K562 (cell line): ENCODE results near the gene INS. TPM values are rescaled to one million over a fixed set of nuclear protein-coding genes. Genes with fewer than 3 reads are reported as not detected.

Source experiments
- ATAC-seq: fragments of 200-7000 bp; cut with Tn5 transposase; 3 replicates; pipeline ENCODE4 v1.9.1; 2020; ENCODE audit warnings: moderate library complexity
- BruUV-seq: library from RNA; stranded (reverse); fragments of 400-500 nt; replicated peaks from 2 replicates; lab custom pipeline; 2021; lab: Mats Ljungman, UMichigan
- CTCF ChIA-PET: fragments of 300-600 bp; formaldehyde crosslinking; extraction: SDS; loops from one replicate; lab custom pipeline; 2021; ENCODE audit warnings: low intra/inter-chr PET ratio; lab: Yijun Ruan, JAX
- POLR2A ChIA-PET: fragments of 300-600, 350-650 bp; sonication (Branson Sonifier 250); formaldehyde crosslinking; extraction: SDS; loops from one replicate; lab custom pipeline; 2021; ENCODE audit warnings: antibody characterized with exemption, inconsistent platforms; lab: Yijun Ruan, JAX
- DNase-seq, 4 experiments: peaks; one replicate each; pipeline versions ENCODE4 v3.0.0 to v3.0.0-alpha.2; 2011 to 2018; ENCODE audit warnings: low spot score in 3 of 4, mixed read lengths in 3 of 4; ENCODE audit errors: extremely low read depth in 1 of 4
- FAIRE-seq: peaks from 2 replicates; lab custom pipeline; 2011; peaks lifted over from hg19 to GRCh38; lab: Jason Lieb, UNC
- H2AFZ ChIP-seq: 2 replicates; pipeline ENCODE4 v1.6.0; 2011; ENCODE audit warnings: low read depth, low read length, control low read depth, inconsistent platforms
- H3K27ac ChIP-seq: fragments of 200-600 bp; 3 replicates; pipeline ENCODE4 v1.8.0; 2011; ENCODE audit warnings: low read depth, mild to moderate bottlenecking, control low read depth, inconsistent platforms, low read length, moderate library complexity, mixed read lengths; ENCODE audit errors: extremely low read depth
- H3K27me3 ChIP-seq, 2 experiments: fragments of 300-600 bp in 1 of 2; 2 replicates in 1 of 2; 3 replicates in 1 of 2; pipeline versions ENCODE4 v1.6.0 to v1.8.0; 2011; ENCODE audit warnings: inconsistent platforms in 2 of 2, low read length in 2 of 2, mild to moderate bottlenecking in 1 of 2, mixed read lengths in 1 of 2, moderate library complexity in 1 of 2; ENCODE audit not compliant: control insufficient read depth in 2 of 2, insufficient read depth in 2 of 2
- H3K36me3 ChIP-seq: fragments of 300-600 bp; 3 replicates; pipeline ENCODE4 v1.8.0; 2011; ENCODE audit warnings: mild to moderate bottlenecking, low read length, inconsistent platforms; ENCODE audit not compliant: control insufficient read depth, insufficient read depth
- H3K4me1 ChIP-seq, 2 experiments: fragments of 200-600 bp in 1 of 2; replicated peaks in 1 of 2; 2 replicates in 1 of 2; 3 replicates in 1 of 2; pipeline versions ENCODE4 v1.5.1 to v1.8.0; 2011; ENCODE audit warnings: inconsistent platforms in 2 of 2, low read length in 2 of 2, mild to moderate bottlenecking in 1 of 2, mixed read lengths in 1 of 2, moderate library complexity in 1 of 2; ENCODE audit not compliant: control insufficient read depth in 2 of 2, insufficient read depth in 2 of 2
- H3K4me2 ChIP-seq: 2 replicates; pipeline ENCODE4 v1.6.1; 2011; ENCODE audit warnings: low read length, control low read depth, inconsistent platforms, mixed read lengths; ENCODE audit not compliant: insufficient read depth
- H3K4me3 ChIP-seq: fragments of 200-600 bp; sonication (generic), shearing (Covaris generic); 2 replicates; pipeline ENCODE4 v1.5.1; 2016; ENCODE audit warnings: control low read depth, inconsistent platforms
- H3K79me2 ChIP-seq: fragments of 200-600 bp; 3 replicates; pipeline ENCODE4 v1.8.0; 2011; ENCODE audit warnings: low read length, inconsistent platforms; ENCODE audit not compliant: control insufficient read depth, insufficient read depth
- H3K9ac ChIP-seq, 2 experiments: 2 replicates each; pipeline versions ENCODE4 v1.6.0 to v1.6.1; 2011; ENCODE audit warnings: low read depth in 2 of 2, low read length in 2 of 2, control low read depth in 1 of 2, inconsistent platforms in 1 of 2, mild to moderate bottlenecking in 1 of 2, mixed read lengths in 1 of 2; ENCODE audit not compliant: insufficient read depth in 1 of 2
- H3K9me1 ChIP-seq: one replicate; pipeline ENCODE4 v1.6.0; 2011; ENCODE audit warnings: inconsistent platforms, mild to moderate bottlenecking, low read length, moderate library complexity; ENCODE audit not compliant: control insufficient read depth, insufficient read depth
- H3K9me3 ChIP-seq: replicated peaks from 2 replicates; pipeline ENCODE4 v1.5.1; 2011; ENCODE audit warnings: low read depth, low read length, inconsistent platforms; ENCODE audit not compliant: control insufficient read depth, insufficient read depth
- H4K20me1 ChIP-seq: replicated peaks from 2 replicates; pipeline ENCODE4 v1.6.1; 2011; ENCODE audit warnings: low read length, inconsistent platforms, mixed read lengths; ENCODE audit not compliant: control insufficient read depth, insufficient read depth
- ASH1L ChIP-seq: fragments of 450-650 bp; IDR thresholded peaks from 2 replicates; pipeline ENCODE4 v1.6.1; 2018; ENCODE audit warnings: borderline replicate concordance, mild to moderate bottlenecking, low read depth; ENCODE audit not compliant: partially characterized antibody
- MCM2 ChIP-seq: fragments of 450-650 bp; IDR thresholded peaks from 2 replicates; pipeline ENCODE4 v1.6.1; 2017; ENCODE audit warnings: low read depth, mild to moderate bottlenecking
- NCOA4 ChIP-seq: fragments of 450-650 bp; IDR thresholded peaks from 2 replicates; pipeline ENCODE4 v1.6.1; 2018; ENCODE audit warnings: mild to moderate bottlenecking; ENCODE audit not compliant: partially characterized antibody
- PHB2 ChIP-seq: fragments of 450-650 bp; IDR thresholded peaks from 2 replicates; pipeline ENCODE4 v1.6.1; 2017; ENCODE audit warnings: low read depth
- RBM15 ChIP-seq: fragments of 200-400 bp; formaldehyde crosslinking; IDR thresholded peaks from 2 replicates; pipeline ENCODE4 v1.6.1; 2018; ENCODE audit warnings: mild to moderate bottlenecking, low read length, moderate library complexity; ENCODE audit not compliant: insufficient read depth
- ZBTB12 ChIP-seq: fragments of 250-450 bp; sonication (Bioruptor Pico); IDR thresholded peaks from 2 replicates; pipeline ENCODE4 v1.4.0; 2020
- ZNF444 ChIP-seq: fragments of 250-450 bp; sonication (Bioruptor Pico); IDR thresholded peaks from 2 replicates; pipeline ENCODE4 v1.4.0; 2020; ENCODE audit warnings: mild to moderate bottlenecking, moderate library complexity
- ZNF445 ChIP-seq: fragments of 250-450 bp; sonication (Bioruptor Pico); IDR thresholded peaks from 2 replicates; pipeline ENCODE4 v1.4.0; 2020; ENCODE audit warnings: low read depth, mild to moderate bottlenecking, moderate library complexity
- ZNF639 ChIP-seq, 2 experiments: fragments of 200-800 bp in 1 of 2; sonication (Bioruptor generic) in 1 of 2; sonication (generic) in 1 of 2; formaldehyde crosslinking in 1 of 2; IDR thresholded peaks in 1 of 2; conservative IDR thresholded peaks in 1 of 2; 2 replicates each; pipeline versions ENCODE4 v1.5.0 to v1.6.1; 2016 to 2020; ENCODE audit warnings: missing compliant biosample characterization in 1 of 2, missing genetic modification characterization in 1 of 2, missing genetic modification reagents in 1 of 2
- ZNF740 ChIP-seq, 3 experiments: fragments of 200-800 bp in 1 of 3; sonication (Bioruptor generic) in 1 of 3; sonication (generic) in 1 of 3; formaldehyde crosslinking in 1 of 3; IDR thresholded peaks; 2 replicates each; pipeline versions ENCODE4 v1.6.1 to v1.8.0; 2016 to 2022; ENCODE audit warnings: mild to moderate bottlenecking in 2 of 3, missing compliant biosample characterization in 2 of 3, missing genetic modification characterization in 2 of 3, missing genetic modification reagents in 1 of 3
- WGBS: fragments of 100-300 bp; shearing (Covaris generic); methylation state at CpG from one replicate; pipeline ENCODE4 v1.1.6; 2016; ENCODE audit warnings: low coverage, mixed read lengths; ENCODE audit not compliant: insufficient coverage; ENCODE audit errors: missing lambda C conversion rate; 5-methylcytosine and 5-hydroxymethylcytosine counted together
- in situ Hi-C: fragments of 300-500 bp; cut with MboI; formaldehyde crosslinking; loops from 4 replicates; pipeline ENCODE4 v1.15.0; 2018; ENCODE audit warnings: inconsistent platforms, mixed read lengths
- intact Hi-C: fragments of 100-400 bp; cut with micrococcal nuclease; formaldehyde crosslinking; loops from 2 replicates; pipeline ENCODE4 v1.14.2; 2022
- polyA plus RNA-seq, 8 experiments: library from polyadenylated mRNA; depleted of rRNA in 4 of 8; stranded (reverse) in 5 of 8; unstranded in 3 of 8; fragments of >200 nt; fragmentation: Nextera tagmentation in 2 of 8; fragmentation: Illumina TruSeq in 1 of 8; extraction: Ambion mirVana in 2 of 8; extraction: Trizol in 1 of 8; gene quantifications; 2 replicates each; pipeline versions ENCODE4 v1.2.1 to v1.2.3, GENCODE V29; 2011 to 2014; ENCODE audit warnings: inconsistent platforms in 1 of 8, missing spikeins in 1 of 8
- total RNA-seq, 7 experiments: library from RNA; depleted of rRNA in 6 of 7; stranded (reverse); fragments of >200 nt in 6 of 7; fragmentation: Illumina TruSeq in 2 of 7; extraction: Trizol in 2 of 7; gene quantifications; 2 replicates each; pipeline versions ENCODE4 v1.2.1 to v1.2.3, GENCODE V29; 2011 to 2021; ENCODE audit warnings: low replicate concordance in 1 of 7

The INS gene
- total and polyA plus RNA-seq, 9 of the 15 experiments (the other 6 are each of a cell fraction or from before 2014, with no cell fraction given), result not detected

GRCh38 chr11:2137202-2138067 lies 23.6 kb downstream of the INS start:
- Histone ChIP-seq H3K4me3 (no peak overlapping the region), H3K27ac (no peak overlapping the region), H3K4me1 (peaks cover 0 to 30% of the 10 kb centered on the region in 2 experiments; a peak in 2 of 5 replicates), H3K4me2 (no peak overlapping the region), H4K20me1 (no peaks in the 10 kb centered on the region), H3K9ac (no peak overlapping the region; a peak in 1 of 4 replicates), H2AFZ (no peak overlapping the region), H3K27me3 (peaks cover 11 to 47% of the 10 kb centered on the region in 2 experiments; a peak in 3 of 5 replicates), H3K9me1 (no peaks in the 10 kb centered on the region), H3K9me3 (no peaks in the 10 kb centered on the region), H3K36me3 (no peaks in the 10 kb centered on the region), H3K79me2 (no peaks in the 10 kb centered on the region)
- intact Hi-C loops (no loop called here), in situ Hi-C loops (no loop called here)
- 16% methylated on average over 21 of the region's 50 CpGs for WGBS
- no TSS peak for BruUV-seq
- ATAC-seq (peak; percentile 94), DNase-seq (peak; percentile 46 to 88 (median 82)), FAIRE-seq (no peak)
- 0 out of 2 replicates have a peak, but pooled peaks have one; percentile 55 for TF ChIP-seq ZNF740 (CRISPR knock-in tag; IDR thresholded peaks at IDR 0.05)
- TF ChIP-seq ZNF740 (tag; IDR thresholded peaks at IDR 0.05), result no peak
- no peak for TF ChIP-seq MCM2
- ChIA-PET POLR2A (no interaction called here), CTCF (no interaction called here)

GRCh38 chr11:2136952-2137201 lies 24.1 kb downstream of the INS start:
- Histone ChIP-seq H3K79me2 (no peaks in the 10 kb centered on the region), H3K9me1 (no peaks in the 10 kb centered on the region), H3K27me3 (peaks cover 11 to 48% of the 10 kb centered on the region in 2 experiments; a peak in 3 of 5 replicates), H2AFZ (no peak overlapping the region), H4K20me1 (no peaks in the 10 kb centered on the region), H3K9me3 (no peaks in the 10 kb centered on the region), H3K27ac (no peak overlapping the region), H3K4me1 (peaks cover 0 to 30% of the 10 kb centered on the region in 2 experiments; a peak in 2 of 5 replicates), H3K4me2 (no peak overlapping the region), H3K36me3 (no peaks in the 10 kb centered on the region), H3K9ac (no peak overlapping the region; a peak in 1 of 4 replicates), H3K4me3 (no peak overlapping the region)
- ATAC-seq, result 0 out of 3 replicates have a peak, but pooled peaks have one; percentile 19
- in situ Hi-C loops, result no loop called here
- intact Hi-C loops, result no loop called here
- DNase-seq, result no peak
- FAIRE-seq, result no peak
- 8% methylated on average over 6 of the region's 8 CpGs for WGBS
- ChIA-PET CTCF (no interaction called here), POLR2A (no interaction called here)
- BruUV-seq, result no TSS peak
- TF ChIP-seq ASH1L, result no peak
- TF ChIP-seq PHB2, result no peak
- no peak for TF ChIP-seq ZBTB12 (CRISPR knock-in tag)
- TF ChIP-seq ZNF639 (CRISPR knock-in tag; conservative IDR thresholded peaks at IDR 0.05 in 1 of 2, IDR thresholded peaks at IDR 0.05 in 1 of 2), result no peak
- TF ChIP-seq ZNF444, result no peak
- TF ChIP-seq NCOA4, result no peak
- no peak for TF ChIP-seq ZNF445 (CRISPR knock-in tag)
- no peak for TF ChIP-seq RBM15
